ENCODE measurements around the gene CDK11B.
"Not testable (repeated sequence)": the region's sequence is repeated elsewhere in the genome, so short reads cannot be mapped to it uniquely, and the experiment has no call there.

GRCh38 chr1:1700557-1700956 is 41.8 kb upstream of the CDK11B start:
- TF ChIP-seq FOXA1 (IDR thresholded peaks at IDR 0.05); ZNF384 (IDR thresholded peaks at IDR 0.05); BHLHE40 (IDR thresholded peaks at IDR 0.05; ENCODE audit: borderline replicate concordance); FOXK2 (IDR thresholded peaks at IDR 0.05); SP1 (IDR thresholded peaks at IDR 0.05); PKNOX1 (IDR thresholded peaks at IDR 0.05); ARNT (IDR thresholded peaks at IDR 0.05); CTBP1 (IDR thresholded peaks at IDR 0.05; ENCODE audit: borderline replicate concordance); NFRKB (IDR thresholded peaks at IDR 0.05): not testable (repeated sequence)
